ENCODE measurements around the gene SMC4.

DNA sequence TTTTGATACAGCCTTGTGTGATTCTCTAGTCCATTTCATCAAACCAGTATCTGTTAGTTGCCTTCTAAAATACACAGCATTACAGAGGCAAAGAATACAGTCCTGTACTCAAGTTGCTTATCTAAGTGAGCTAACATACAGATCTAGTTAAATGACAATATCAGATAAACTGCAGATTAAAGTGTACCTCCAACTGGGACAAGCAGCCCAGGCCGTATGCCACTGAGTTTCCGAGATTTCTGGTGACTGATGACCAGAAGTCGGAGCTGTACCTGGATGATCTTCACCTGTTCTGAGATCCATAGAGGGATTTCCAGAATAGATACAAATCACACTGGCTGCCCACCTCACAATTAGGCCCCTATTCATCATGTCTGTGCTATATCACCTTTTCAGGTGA lies 56.4 kb downstream of the SMC4 start:
- TF ChIP-seq, protein P1, sequence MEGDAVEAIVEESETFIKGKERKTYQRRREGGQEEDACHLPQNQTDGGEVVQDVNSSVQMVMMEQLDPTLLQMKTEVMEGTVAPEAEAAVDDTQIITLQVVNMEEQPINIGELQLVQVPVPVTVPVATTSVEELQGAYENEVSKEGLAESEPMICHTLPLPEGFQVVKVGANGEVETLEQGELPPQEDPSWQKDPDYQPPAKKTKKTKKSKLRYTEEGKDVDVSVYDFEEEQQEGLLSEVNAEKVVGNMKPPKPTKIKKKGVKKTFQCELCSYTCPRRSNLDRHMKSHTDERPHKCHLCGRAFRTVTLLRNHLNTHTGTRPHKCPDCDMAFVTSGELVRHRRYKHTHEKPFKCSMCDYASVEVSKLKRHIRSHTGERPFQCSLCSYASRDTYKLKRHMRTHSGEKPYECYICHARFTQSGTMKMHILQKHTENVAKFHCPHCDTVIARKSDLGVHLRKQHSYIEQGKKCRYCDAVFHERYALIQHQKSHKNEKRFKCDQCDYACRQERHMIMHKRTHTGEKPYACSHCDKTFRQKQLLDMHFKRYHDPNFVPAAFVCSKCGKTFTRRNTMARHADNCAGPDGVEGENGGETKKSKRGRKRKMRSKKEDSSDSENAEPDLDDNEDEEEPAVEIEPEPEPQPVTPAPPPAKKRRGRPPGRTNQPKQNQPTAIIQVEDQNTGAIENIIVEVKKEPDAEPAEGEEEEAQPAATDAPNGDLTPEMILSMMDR (IDR thresholded peaks at IDR 0.05), result no peak
- TF ChIP-seq POLR2A (IDR thresholded peaks at IDR 0.05; ENCODE audit: low read length) (no peak), RCOR1 (IDR thresholded peaks at IDR 0.05; ENCODE audit: low read depth, low read length) (no peak), CEBPB (IDR thresholded peaks at IDR 0.05) (no peak), MYC (IDR thresholded peaks at IDR 0.05; ENCODE audit: borderline replicate concordance, low read length) (no peak), FOSB (CRISPR knock-in tag; IDR thresholded peaks at IDR 0.05) (no peak), RAD21 (conservative IDR thresholded peaks at IDR 0.05 in 1 of 2, IDR thresholded peaks at IDR 0.05 in 1 of 2) (no peak), HOXA7 (CRISPR knock-in tag; IDR thresholded peaks at IDR 0.05) (no peak)
